Neural cell (in vitro differentiated cells): ENCODE data around the gene ENOSF1.

Experiments
- CTCF ChIP-seq: fragments of 450-650 bp; IDR thresholded peaks from 2 replicates; pipeline ENCODE4 v1.5.1; 2014; ENCODE audit warnings: antibody characterized with exemption, mild to moderate bottlenecking, moderate library complexity; ENCODE audit not compliant: poor library complexity, severe bottlenecking
- EP300 ChIP-seq: fragments of 450-650 bp; conservative IDR thresholded peaks from 2 replicates; pipeline ENCODE4 v1.6.1; 2014; ENCODE audit warnings: antibody characterized with exemption, mild to moderate bottlenecking, moderate library complexity; ENCODE audit not compliant: poor library complexity, severe bottlenecking
- EZH2 ChIP-seq: fragments of 200-600, 300-800 bp; shearing (Covaris generic), sonication (generic); IDR thresholded peaks from 2 replicates; pipeline ENCODE4 v1.6.1; 2014; ENCODE audit warnings: antibody characterized with exemption, low read length, borderline replicate concordance, mild to moderate bottlenecking; ENCODE audit not compliant: insufficient read depth, poor library complexity, severe bottlenecking
- MXI1 ChIP-seq: fragments of 450-650 bp; conservative IDR thresholded peaks from 2 replicates; pipeline ENCODE4 v1.6.1; 2014; ENCODE audit warnings: antibody characterized with exemption, mild to moderate bottlenecking; ENCODE audit not compliant: poor library complexity, severe bottlenecking
- POLR2AphosphoS5 ChIP-seq: IDR thresholded peaks from 2 replicates; pipeline ENCODE4 v1.6.1; 2012
- RAD21 ChIP-seq: fragments of 450-650 bp; conservative IDR thresholded peaks from 2 replicates; pipeline ENCODE4 v1.6.1; 2014; ENCODE audit warnings: antibody characterized with exemption, mild to moderate bottlenecking, moderate library complexity
- REST ChIP-seq: IDR thresholded peaks from 2 replicates; pipeline ENCODE4 v1.6.1; 2012; ENCODE audit warnings: borderline replicate concordance
- SMC3 ChIP-seq: fragments of 450-650 bp; conservative IDR thresholded peaks from 2 replicates; pipeline ENCODE4 v1.6.1; 2014; ENCODE audit warnings: antibody characterized with exemption, mild to moderate bottlenecking, moderate library complexity; ENCODE audit not compliant: poor library complexity
- TAF1 ChIP-seq: IDR thresholded peaks from 2 replicates; pipeline ENCODE4 v1.6.1; 2012; ENCODE audit warnings: low read depth

GRCh38 chr18:675307-675706 is 37.1 kb downstream of the ENOSF1 start:
- TF ChIP-seq POLR2AphosphoS5 (no peak), CTCF (no peak), EP300 (no peak), MXI1 (no peak), TAF1 (no peak), SMC3 (no peak), RAD21 (no peak), EZH2 (no peak), REST (no peak)
